GM19351 (cell line): ENCODE measurements around the gene SCFD2.

Experiments used
- ATAC-seq: cut with Tn5 transposase; IDR thresholded peaks from one replicate; pipeline ENCODE4 v1.9.1; 2021; ENCODE audit warnings: mild to moderate bottlenecking, moderate library complexity; ENCODE audit not compliant: unreplicated experiment

Gene SCFD2

GRCh38 chr4:52866734-52867133 lies 499.1 kb downstream of the SCFD2 start:
- ATAC-seq: no peak

- no peak for ATAC-seq
Observed at GRCh38 chr4:52865300-52865699, 500.6 kb downstream of the SCFD2 start.

- no peak for ATAC-seq
Observed at GRCh38 chr4:52864793-52865192, 501.1 kb downstream of the SCFD2 start.

- no peak for ATAC-seq
Observed at GRCh38 chr4:52863324-52863723, 502.5 kb downstream of the SCFD2 start.

- no peak for ATAC-seq
Observed at GRCh38 chr4:52862639-52863161, 503.2 kb downstream of the SCFD2 start.

- peak; percentile 97 for ATAC-seq
Observed at GRCh38 chr4:52861879-52862616, 503.8 kb downstream of the SCFD2 start, which contains the start of gene RASL11B. Gene RASL11B, plus strand, starts transcription at chr4:52862317. Its CDS starts 191 bp downstream, at chr4:52862508.

GRCh38 chr4:52861171-52861823 lies 504.6 kb downstream of the SCFD2 start:
- no peak for ATAC-seq

GRCh38 chr4:52860361-52860760 lies 505.5 kb downstream of the SCFD2 start:
- no peak for ATAC-seq

- ATAC-seq: no peak
Observed at GRCh38 chr4:52856801-52857200, 509.1 kb downstream of the SCFD2 start.

GRCh38 chr4:52853351-52853750 lies 512.5 kb downstream of the SCFD2 start:
- no peak for ATAC-seq

GRCh38 chr4:52852711-52853110 lies 513.1 kb downstream of the SCFD2 start:
- ATAC-seq: no peak

- ATAC-seq: no peak
Observed at GRCh38 chr4:52852041-52852440, 513.8 kb downstream of the SCFD2 start.

GRCh38 chr4:52850406-52851124 lies 515.3 kb downstream of the SCFD2 start:
- no peak for ATAC-seq

GRCh38 chr4:52848254-52848653 lies 517.6 kb downstream of the SCFD2 start:
- ATAC-seq: no peak

GRCh38 chr4:52846502-52846901 lies 519.4 kb downstream of the SCFD2 start:
- ATAC-seq: no peak

- ATAC-seq: no peak
Observed at GRCh38 chr4:52844596-52844995, 521.3 kb downstream of the SCFD2 start.

GRCh38 chr4:52843958-52844357 lies 521.9 kb downstream of the SCFD2 start:
- no peak for ATAC-seq

- ATAC-seq: no peak
Observed at GRCh38 chr4:52843351-52843750, 522.5 kb downstream of the SCFD2 start.

- no peak for ATAC-seq
Observed at GRCh38 chr4:52842792-52843191, 523.1 kb downstream of the SCFD2 start.

- no peak for ATAC-seq
Observed at GRCh38 chr4:52841682-52842456, 524.0 kb downstream of the SCFD2 start.
